Measurements from ENCODE around the gene DDC.

DDC gene

DNA sequence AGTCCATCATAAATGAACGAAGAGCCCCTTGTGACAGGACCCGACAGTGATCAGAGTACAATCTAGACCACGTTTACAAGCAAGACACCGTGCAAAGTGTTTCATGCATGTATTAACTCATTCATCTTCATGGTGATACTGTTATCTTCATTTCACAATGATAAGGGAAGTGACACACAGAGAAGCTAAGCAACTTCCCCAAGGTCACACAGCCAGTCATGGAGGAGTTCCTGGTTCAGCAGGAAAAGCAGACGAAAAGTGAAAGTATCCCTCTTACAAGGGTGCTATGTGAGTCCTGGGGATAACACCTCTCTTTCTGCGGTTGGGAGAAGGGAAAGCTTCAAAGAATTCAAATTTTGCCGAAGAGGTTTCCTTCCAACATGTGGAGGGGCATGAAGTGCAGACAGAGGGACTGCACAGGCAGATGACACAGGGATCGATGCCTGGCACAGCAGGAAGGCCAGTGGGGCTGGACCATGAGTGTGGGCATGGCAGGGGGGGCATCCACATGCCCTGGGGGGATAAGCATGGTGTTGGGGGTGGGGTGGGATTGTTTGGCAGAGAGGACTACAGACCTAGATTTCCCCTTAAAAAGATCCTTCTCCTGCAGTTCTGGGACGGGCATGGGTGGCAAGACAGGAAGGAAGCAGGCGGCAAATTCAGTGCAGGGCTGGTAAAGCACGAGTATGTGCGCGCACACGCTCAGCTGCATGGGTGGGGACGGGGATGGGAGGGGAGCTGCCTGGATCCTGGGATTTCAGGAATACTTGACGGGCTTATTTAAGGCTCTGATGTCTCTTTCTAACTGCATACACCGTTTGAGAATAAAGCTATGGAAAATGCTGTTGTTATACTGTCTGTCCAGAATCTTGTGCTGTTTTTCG is 33.5 kb upstream of the DDC start:
- Histone ChIP-seq H3K9ac (ENCODE audit: low read length) (no peak overlapping the region), H3K79me2 (ENCODE audit: insufficient read depth, low read length) (no peaks in the 10 kb centered on the region), H3K9me2 (replicated peaks; ENCODE audit: insufficient read depth, low read length) (no peaks in the 10 kb centered on the region), H4K20me1 (ENCODE audit: low read depth, low read length) (no peaks in the 10 kb centered on the region), H3K4me2 (ENCODE audit: low read depth, low read length, poor library complexity, severe bottlenecking) (no peak overlapping the region), H3K9me3 (ENCODE audit: insufficient read depth, low read length) (no peaks in the 10 kb centered on the region), H3K36me3 (ENCODE audit: low read length) (no peaks in the 10 kb centered on the region), H3K27ac (ENCODE audit: low read depth, low read length) (no peak overlapping the region), H2AFZ (ENCODE audit: low read depth, low read length, severe bottlenecking) (no peak overlapping the region), H3F3A (ENCODE audit: insufficient read depth) (no peaks in the 10 kb centered on the region), H3K27me3 (ENCODE audit: low read length) (peaks cover 4% of the 10 kb centered on the region; the same call in 1 of the 2 replicates), H3K4me3 (ENCODE audit: insufficient read depth, low read length, poor library complexity, severe bottlenecking) (no peak overlapping the region)
- TF ChIP-seq, protein P1, sequence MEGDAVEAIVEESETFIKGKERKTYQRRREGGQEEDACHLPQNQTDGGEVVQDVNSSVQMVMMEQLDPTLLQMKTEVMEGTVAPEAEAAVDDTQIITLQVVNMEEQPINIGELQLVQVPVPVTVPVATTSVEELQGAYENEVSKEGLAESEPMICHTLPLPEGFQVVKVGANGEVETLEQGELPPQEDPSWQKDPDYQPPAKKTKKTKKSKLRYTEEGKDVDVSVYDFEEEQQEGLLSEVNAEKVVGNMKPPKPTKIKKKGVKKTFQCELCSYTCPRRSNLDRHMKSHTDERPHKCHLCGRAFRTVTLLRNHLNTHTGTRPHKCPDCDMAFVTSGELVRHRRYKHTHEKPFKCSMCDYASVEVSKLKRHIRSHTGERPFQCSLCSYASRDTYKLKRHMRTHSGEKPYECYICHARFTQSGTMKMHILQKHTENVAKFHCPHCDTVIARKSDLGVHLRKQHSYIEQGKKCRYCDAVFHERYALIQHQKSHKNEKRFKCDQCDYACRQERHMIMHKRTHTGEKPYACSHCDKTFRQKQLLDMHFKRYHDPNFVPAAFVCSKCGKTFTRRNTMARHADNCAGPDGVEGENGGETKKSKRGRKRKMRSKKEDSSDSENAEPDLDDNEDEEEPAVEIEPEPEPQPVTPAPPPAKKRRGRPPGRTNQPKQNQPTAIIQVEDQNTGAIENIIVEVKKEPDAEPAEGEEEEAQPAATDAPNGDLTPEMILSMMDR (IDR thresholded peaks at IDR 0.05; ENCODE audit: insufficient read depth, low read length, poor library complexity, severe bottlenecking), result no peak
- no peak for TF ChIP-seq EZH2phosphoT487 (conservative IDR thresholded peaks at IDR 0.05; ENCODE audit: low read length)

DNA sequence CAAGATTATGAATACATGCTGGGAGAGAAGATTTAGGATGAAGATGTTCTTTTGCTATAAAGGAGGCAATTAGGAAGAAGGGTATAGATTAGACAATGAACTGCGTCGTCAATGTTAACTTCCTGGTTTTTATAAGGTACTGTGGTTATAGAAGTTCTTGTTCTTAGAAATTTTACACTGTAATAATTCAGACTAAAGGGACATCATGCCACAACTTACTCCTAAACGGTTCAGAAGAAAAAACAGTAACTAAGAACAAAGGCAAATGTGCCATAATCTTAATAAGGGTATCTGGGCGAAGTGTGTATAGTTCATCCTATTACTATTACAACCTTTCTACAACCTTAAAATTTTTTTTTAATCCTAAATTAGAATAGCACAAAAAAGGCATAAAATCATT is 31.3 kb upstream of the DDC start:
- H4K20me1 ChIP-seq (ENCODE audit: low read depth, low read length), result no peaks in the 10 kb centered on the region
- H3K4me3 ChIP-seq (ENCODE audit: insufficient read depth, low read length, poor library complexity, severe bottlenecking), result no peak overlapping the region
- H3K27me3 ChIP-seq (ENCODE audit: low read length), result peaks cover 4% of the 10 kb centered on the region; the same call in 1 of the 2 replicates
- no peak overlapping the region for H3K9ac ChIP-seq (ENCODE audit: low read length)
- no peaks in the 10 kb centered on the region for H3K9me2 ChIP-seq (replicated peaks; ENCODE audit: insufficient read depth, low read length)
- no peak overlapping the region for H3K27ac ChIP-seq (ENCODE audit: low read depth, low read length)
- H3F3A ChIP-seq (ENCODE audit: insufficient read depth), result no peaks in the 10 kb centered on the region
- no peak overlapping the region for H2AFZ ChIP-seq (ENCODE audit: low read depth, low read length, severe bottlenecking)
- no peaks in the 10 kb centered on the region for H3K36me3 ChIP-seq (ENCODE audit: low read length)
- TF ChIP-seq EZH2phosphoT487 (conservative IDR thresholded peaks at IDR 0.05; ENCODE audit: low read length), result no peak
- TF ChIP-seq, protein P1 (IDR thresholded peaks at IDR 0.05; ENCODE audit: insufficient read depth, low read length, poor library complexity, severe bottlenecking), result no peak
- H3K9me3 ChIP-seq (ENCODE audit: insufficient read depth, low read length), result no peaks in the 10 kb centered on the region
- no peak overlapping the region for H3K4me2 ChIP-seq (ENCODE audit: low read depth, low read length, poor library complexity, severe bottlenecking)
- no peaks in the 10 kb centered on the region for H3K79me2 ChIP-seq (ENCODE audit: insufficient read depth, low read length)

DNA sequence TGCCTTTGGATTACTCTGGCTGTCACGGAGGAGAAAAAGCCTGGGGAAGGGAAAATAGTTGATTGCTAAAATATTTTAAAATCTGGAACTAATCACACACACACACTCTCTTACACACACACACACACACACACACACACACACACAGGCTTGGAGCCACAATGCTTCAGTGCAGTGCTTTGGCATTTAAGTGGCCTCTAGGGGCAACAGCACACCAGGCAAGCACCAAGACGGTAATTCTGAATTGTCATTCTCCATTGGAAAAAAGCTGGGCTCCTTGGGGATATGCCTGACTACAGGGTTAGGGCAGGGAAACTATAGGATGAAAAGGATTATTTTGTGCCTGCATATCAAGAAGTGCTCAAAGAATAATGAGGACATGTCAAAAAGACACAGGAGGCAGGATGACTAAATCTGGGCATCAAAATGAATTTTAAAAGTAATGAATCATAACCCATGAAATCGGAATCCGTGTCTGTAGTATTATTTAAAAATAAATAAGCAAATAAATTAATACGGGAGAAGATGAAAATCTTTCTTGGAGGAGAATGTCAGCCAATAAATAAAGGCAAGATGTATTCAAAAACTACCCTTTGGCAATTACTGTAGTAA is 30.4 kb upstream of the DDC start:
- no peaks in the 10 kb centered on the region for H3K79me2 ChIP-seq (ENCODE audit: insufficient read depth, low read length)
- no peaks in the 10 kb centered on the region for H3K9me3 ChIP-seq (ENCODE audit: insufficient read depth, low read length)
- H3K4me2 ChIP-seq (ENCODE audit: low read depth, low read length, poor library complexity, severe bottlenecking), result no peak overlapping the region
- H3K27ac ChIP-seq (ENCODE audit: low read depth, low read length), result no peak overlapping the region
- no peaks in the 10 kb centered on the region for H3F3A ChIP-seq (ENCODE audit: insufficient read depth)
- H2AFZ ChIP-seq (ENCODE audit: low read depth, low read length, severe bottlenecking), result no peak overlapping the region
- no peaks in the 10 kb centered on the region for H3K9me2 ChIP-seq (replicated peaks; ENCODE audit: insufficient read depth, low read length)
- no peaks in the 10 kb centered on the region for H4K20me1 ChIP-seq (ENCODE audit: low read depth, low read length)
- no peaks in the 10 kb centered on the region for H3K36me3 ChIP-seq (ENCODE audit: low read length)
- H3K27me3 ChIP-seq (ENCODE audit: low read length), result peaks cover 4% of the 10 kb centered on the region; the same call in 1 of the 2 replicates
- no peak overlapping the region for H3K9ac ChIP-seq (ENCODE audit: low read length)
- no peak overlapping the region for H3K4me3 ChIP-seq (ENCODE audit: insufficient read depth, low read length, poor library complexity, severe bottlenecking)
- TF ChIP-seq, protein P1 (IDR thresholded peaks at IDR 0.05; ENCODE audit: insufficient read depth, low read length, poor library complexity, severe bottlenecking), result peak; percentile 44
- TF ChIP-seq EZH2phosphoT487 (conservative IDR thresholded peaks at IDR 0.05; ENCODE audit: low read length), result no peak
